ENCODE measurements around the gene SOX9. TPM values are rescaled to one million over a fixed set of nuclear protein-coding genes. Genes with fewer than 3 reads are reported as not detected.

SOX9 gene
- 11.1 to 15.1 TPM (median 12.4 TPM) in 5 replicates for total RNA-seq (2022; extraction: Qiagen RNA extraction; ENCODE audit: low read depth)

DNA sequence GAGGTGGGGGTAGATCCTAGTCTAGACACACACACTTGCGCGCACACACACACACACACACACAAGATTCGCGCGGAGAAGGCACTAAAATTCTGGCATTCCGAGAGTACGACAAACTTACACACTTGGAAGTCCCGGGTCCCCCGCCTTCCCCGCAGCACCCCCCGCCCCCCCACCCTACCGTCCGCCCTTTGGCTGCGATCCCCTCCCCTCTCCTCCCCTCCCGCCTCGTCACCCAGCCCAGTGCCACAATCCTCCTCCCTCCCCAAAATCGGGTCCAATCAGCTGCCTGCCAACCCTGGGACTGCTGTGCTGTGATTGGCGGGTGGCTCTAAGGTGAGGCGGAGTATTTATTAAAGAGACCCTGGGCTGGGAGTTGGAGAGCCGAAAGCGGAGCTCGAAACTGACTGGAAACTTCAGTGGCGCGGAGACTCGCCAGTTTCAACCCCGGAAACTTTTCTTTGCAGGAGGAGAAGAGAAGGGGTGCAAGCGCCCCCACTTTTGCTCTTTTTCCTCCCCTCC is at the start of gene SOX9:
TSS of gene SOX9 (plus strand) at position 379 of the 522 bp plus-strand sequence. CDS start 372 bp downstream, outside the sequence.

